ENCODE data around the gene XRCC4. TPM values are rescaled to one million over a fixed set of nuclear protein-coding genes. Genes with fewer than 3 reads are reported as not detected.
A peak's percentile ranks its signal among the peaks of the same experiment; 100 is the strongest.

Gene XRCC4
- total and polyA plus RNA-seq, 2 of the 8 experiments (the other 6 are each of a cell fraction or from before 2014, with no cell fraction given): 3.0 to 8.3 TPM

DNA sequence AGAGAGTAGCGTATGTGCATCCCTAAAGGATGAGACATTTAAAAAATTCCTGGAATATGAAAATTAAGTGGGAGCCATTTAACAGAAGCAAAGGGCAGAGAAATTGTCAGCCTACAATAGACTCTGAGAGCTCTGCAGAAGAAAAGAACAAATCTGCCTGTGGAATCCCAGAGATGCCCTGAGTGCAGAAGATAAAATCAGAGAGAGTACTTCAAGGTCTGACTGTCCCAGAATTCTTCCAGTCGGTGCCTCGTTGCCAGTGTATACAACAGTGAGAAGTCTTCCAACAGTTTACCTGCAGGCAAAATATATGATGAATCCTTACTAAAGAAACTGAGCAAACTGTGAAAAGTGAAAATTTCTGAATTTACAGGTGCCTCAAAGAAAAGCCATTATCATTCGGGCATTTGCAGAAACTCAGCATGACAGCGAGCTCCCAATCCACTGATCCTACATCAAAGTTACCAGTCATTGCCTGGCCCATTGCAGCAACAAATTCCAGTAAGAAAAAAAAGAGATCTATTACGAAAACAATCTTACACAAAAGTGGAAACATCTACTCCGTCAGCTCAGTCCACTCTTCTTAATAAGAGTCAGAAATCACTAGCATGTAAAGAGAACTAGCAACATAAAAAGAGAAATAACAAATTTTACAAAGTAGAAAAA, 301.4 kb downstream of the XRCC4 start:
- no peak overlapping the region; the same call in 1 of the 2 replicates for H2BK5ac ChIP-seq (ENCODE audit: low read depth, low read length)
- H4K5ac ChIP-seq (ENCODE audit: insufficient read length, low read depth, low read length): no peak overlapping the region
- H4K20me1 ChIP-seq (replicated peaks in 1 of 2; ENCODE audit: control insufficient read depth in 1 of 2, insufficient read depth in 2 of 2, low read length in 2 of 2): no peaks in the 10 kb centered on the region
- no peak overlapping the region for H3K4me3 ChIP-seq (ENCODE audit: extremely low read depth in 1 of 4, insufficient read depth in 2 of 4, low read depth in 3 of 4, low read length in 4 of 4)
- H2AK5ac ChIP-seq (ENCODE audit: low read depth, low read length): no peak overlapping the region
- H3K4ac ChIP-seq (replicated peaks; ENCODE audit: insufficient read length, low read depth, low read length): no peak overlapping the region
- no peak overlapping the region for H2AFZ ChIP-seq (ENCODE audit: low read length)
- H2BK15ac ChIP-seq (ENCODE audit: low read length): no peak overlapping the region; the same call in 1 of the 2 replicates
- 63% methylated on average over 7 of the region's 7 CpGs; no CpG with 5 or more reads in 1 of the 2 experiments for WGBS, 2 experiments (ENCODE audit: extremely low coverage in 1 of 2, insufficient coverage in 1 of 2, insufficient read length in 1 of 2, insufficient replicate concordance in 2 of 2, low coverage in 1 of 2, low lambda C conversion rate in 2 of 2, missing lambda C conversion rate in 1 of 2)
- H3K9me3 ChIP-seq (ENCODE audit: insufficient read depth in 2 of 2, low read depth in 1 of 2, low read length in 1 of 2): no peaks in the 10 kb centered on the region
- DNase-seq (ENCODE audit: low read depth in 1 of 2, low spot score in 2 of 2) (peak in 1 of 2 experiments; percentile 7), FAIRE-seq (peak; percentile 74)
- ChIA-PET POLR2A (ENCODE audit: partially characterized antibody) (interaction anchor here (1.6 to 1.7 kb wide), 2 partner anchors 24 to 92 kb away, joined by 3 to 7 read pairs; partner anchors contain the start of gene VCAN), CTCF (ENCODE audit: partially characterized antibody) (interaction anchor here (0.5 to 2.3 kb wide), 6 partner anchors 8 to 184 kb away, joined by 3 to 7 read pairs (median 4); no protein-coding TSS in a partner anchor)
- no peak overlapping the region for H3K56ac ChIP-seq (replicated peaks; ENCODE audit: insufficient read length, low read depth, low read length)
- H3K14ac ChIP-seq (ENCODE audit: insufficient read length): no peak overlapping the region
- H2BK120ac ChIP-seq (replicated peaks; ENCODE audit: low read depth, low read length): no peak overlapping the region
- no peak overlapping the region for H3K4me2 ChIP-seq (ENCODE audit: insufficient read depth in 1 of 2, low read depth in 2 of 2, low read length in 2 of 2)
- H3K79me2 ChIP-seq (ENCODE audit: control insufficient read depth in 1 of 2, insufficient read depth in 2 of 2, low read length in 2 of 2): no peaks in the 10 kb centered on the region
- no peaks in the 10 kb centered on the region for H3K27me3 ChIP-seq (replicated peaks in 1 of 4; ENCODE audit: control insufficient read depth in 3 of 4, extremely low read depth in 1 of 4, insufficient read depth in 3 of 4, low read length in 3 of 4)
- no peak overlapping the region for H3K18ac ChIP-seq (ENCODE audit: extremely low read depth, low read length)
- H3K27ac ChIP-seq (ENCODE audit: low read depth, low read length): no peak overlapping the region
- H3K23me2 ChIP-seq (ENCODE audit: low read depth, low read length): no peaks in the 10 kb centered on the region
- no peak overlapping the region for H4K8ac ChIP-seq (ENCODE audit: extremely low read depth, insufficient read depth, low read length)
- peaks cover 0 to 8% (median 4%) of the 10 kb centered on the region in 4 experiments; a peak in 2 of 7 replicates for H3K4me1 ChIP-seq (replicated peaks in 1 of 4; ENCODE audit: control insufficient read depth in 3 of 4, insufficient read depth in 4 of 4, low read length in 3 of 4)
- no peaks in the 10 kb centered on the region; a peak in 1 of 8 replicates for H3K36me3 ChIP-seq (ENCODE audit: control insufficient read depth in 2 of 4, insufficient read depth in 4 of 4, low read length in 3 of 4)
- no peak overlapping the region for H3K23ac ChIP-seq (ENCODE audit: insufficient read length)
- no peak overlapping the region for H4K91ac ChIP-seq (replicated peaks; ENCODE audit: insufficient read length, low read length)
- 0 out of 2 replicates have a peak overlapping the region, but pooled peaks have one; percentile 78 for H2BK20ac ChIP-seq (ENCODE audit: low read length)
- no peaks in the 10 kb centered on the region for H3K79me1 ChIP-seq (ENCODE audit: low read depth, low read length)
- H3K9ac ChIP-seq (replicated peaks in 1 of 4; ENCODE audit: extremely low read depth in 1 of 4, low read depth in 3 of 4, low read length in 3 of 4): no peak overlapping the region
- 0 out of 2 replicates have a peak overlapping the region, but pooled peaks have one; percentile 54 for H2BK12ac ChIP-seq (ENCODE audit: low read depth, low read length)
- TF ChIP-seq MAFK (IDR thresholded peaks at IDR 0.05; ENCODE audit: low read depth, low read length): no peak
- TF ChIP-seq ZNF274 (IDR thresholded peaks at IDR 0.05; ENCODE audit: borderline replicate concordance, extremely low read depth, low read length): no peak
- no peak for TF ChIP-seq TBP (IDR thresholded peaks at IDR 0.05; ENCODE audit: low read depth, low read length)
- TF ChIP-seq KDM5A (IDR thresholded peaks at IDR 0.05; ENCODE audit: low read length): no peak
- TF ChIP-seq BRCA1 (IDR thresholded peaks at IDR 0.05; ENCODE audit: low read depth, low read length): no peak
- TF ChIP-seq RFX5 (IDR thresholded peaks at IDR 0.05; ENCODE audit: borderline replicate concordance, low read depth, low read length): no peak
- TF ChIP-seq RXRA (IDR thresholded peaks at IDR 0.05; ENCODE audit: insufficient read depth, low read depth, low read length): no peak
- TF ChIP-seq EP300 (IDR thresholded peaks at IDR 0.05; ENCODE audit: borderline replicate concordance in 1 of 2, low read depth in 2 of 2, low read length in 2 of 2): no peak
- TF ChIP-seq TEAD4 (IDR thresholded peaks at IDR 0.05; ENCODE audit: low read depth, low read length): peak; percentile 53; the same call in 1 of the 2 replicates
- TF ChIP-seq, protein P1, sequence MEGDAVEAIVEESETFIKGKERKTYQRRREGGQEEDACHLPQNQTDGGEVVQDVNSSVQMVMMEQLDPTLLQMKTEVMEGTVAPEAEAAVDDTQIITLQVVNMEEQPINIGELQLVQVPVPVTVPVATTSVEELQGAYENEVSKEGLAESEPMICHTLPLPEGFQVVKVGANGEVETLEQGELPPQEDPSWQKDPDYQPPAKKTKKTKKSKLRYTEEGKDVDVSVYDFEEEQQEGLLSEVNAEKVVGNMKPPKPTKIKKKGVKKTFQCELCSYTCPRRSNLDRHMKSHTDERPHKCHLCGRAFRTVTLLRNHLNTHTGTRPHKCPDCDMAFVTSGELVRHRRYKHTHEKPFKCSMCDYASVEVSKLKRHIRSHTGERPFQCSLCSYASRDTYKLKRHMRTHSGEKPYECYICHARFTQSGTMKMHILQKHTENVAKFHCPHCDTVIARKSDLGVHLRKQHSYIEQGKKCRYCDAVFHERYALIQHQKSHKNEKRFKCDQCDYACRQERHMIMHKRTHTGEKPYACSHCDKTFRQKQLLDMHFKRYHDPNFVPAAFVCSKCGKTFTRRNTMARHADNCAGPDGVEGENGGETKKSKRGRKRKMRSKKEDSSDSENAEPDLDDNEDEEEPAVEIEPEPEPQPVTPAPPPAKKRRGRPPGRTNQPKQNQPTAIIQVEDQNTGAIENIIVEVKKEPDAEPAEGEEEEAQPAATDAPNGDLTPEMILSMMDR (IDR thresholded peaks at IDR 0.05; ENCODE audit: control extremely low read depth in 1 of 3, insufficient read depth in 1 of 3, low read depth in 1 of 3, low read length in 3 of 3): no peak
